Testis (tissue), 2 donors: ENCODE data around the gene MINAR2.

Source experiments
- CTCF ChIP-seq, 3 experiments: fragments of 450-650 bp in 2 of 3; fragments of 200-600 bp in 1 of 3; sonication (generic) in 1 of 3; IDR thresholded peaks; one replicate each; pipeline ENCODE4 v1.5.1; 2016 to 2019; ENCODE audit warnings: antibody characterized with exemption in 3 of 3, mild to moderate bottlenecking in 2 of 3, moderate library complexity in 1 of 3
- POLR2A ChIP-seq: fragments of 450-650 bp; IDR thresholded peaks from one replicate; pipeline ENCODE4 v1.6.1; 2017; ENCODE audit warnings: antibody characterized with exemption, mild to moderate bottlenecking, moderate library complexity

- TF ChIP-seq POLR2A (no peak), CTCF (IDR thresholded peaks at IDR 0.05) (no peak)
Measured at GRCh38 chr5:129773376-129773775, 25.5 kb downstream of the MINAR2 start.
